Activated CD8-positive, alpha-beta memory T cell treated with anti-CD3 and anti-CD28 coated beads for 1 hour (primary cell): ENCODE data around the gene CCDC88C.
A peak's percentile ranks its signal among the peaks of the same experiment; 100 is the strongest.

Source experiments
- DNase-seq, 2 donors: peaks; one replicate each; pipeline ENCODE4 v3.0.0-alpha.2; 2020; ENCODE audit warnings: low read depth in 1 of 2; ENCODE audit errors: extremely low read depth in 1 of 2

Gene CCDC88C

DNA sequence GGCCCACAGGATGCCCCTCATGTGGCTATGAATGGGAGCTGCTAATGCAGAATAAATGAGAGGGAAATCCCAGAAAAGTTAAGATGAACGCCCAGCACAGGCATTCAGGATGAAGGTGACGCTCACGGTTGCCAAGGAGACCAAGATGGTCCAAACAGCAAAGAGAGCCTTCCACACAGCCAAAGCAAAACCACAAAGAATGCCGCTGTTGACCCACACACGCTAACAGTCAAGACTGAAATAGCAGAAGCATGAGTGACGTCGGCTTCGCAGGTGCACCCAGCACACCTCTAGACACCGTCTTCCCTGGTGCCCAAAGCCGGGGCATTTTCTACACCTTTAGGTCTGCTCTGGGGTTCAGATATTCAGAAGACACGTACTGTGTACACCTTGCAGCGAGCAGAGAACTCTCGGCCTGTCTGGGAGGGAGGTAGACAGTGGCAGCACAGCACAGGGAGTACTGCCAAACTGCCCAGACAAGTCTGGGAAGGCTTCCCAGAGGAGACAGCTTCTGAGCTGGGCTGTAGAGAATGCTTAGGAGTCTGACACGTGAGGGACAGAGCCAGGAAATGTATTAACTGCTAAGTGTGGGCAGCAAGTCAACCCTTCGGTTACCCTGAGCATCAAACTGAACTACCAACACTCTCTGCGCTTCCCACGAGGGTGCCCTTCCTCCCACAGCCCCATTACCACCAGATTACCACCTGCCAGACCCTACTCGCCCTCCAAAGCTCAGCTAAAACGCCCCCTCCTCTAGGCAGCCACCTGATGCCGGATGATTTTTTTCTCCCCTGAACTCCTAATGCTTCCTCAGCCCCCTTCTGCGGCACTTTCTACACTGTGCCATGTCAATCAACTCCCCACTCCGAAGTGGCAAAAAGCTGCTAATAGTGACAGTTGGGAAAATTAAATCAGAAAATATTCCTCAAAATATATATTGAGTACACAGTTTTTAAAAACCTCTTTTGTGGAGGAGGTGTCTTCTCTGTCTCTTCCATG, 50.1 kb downstream of the CCDC88C start:
- peak; percentile 25 to 67 for DNase-seq

DNA sequence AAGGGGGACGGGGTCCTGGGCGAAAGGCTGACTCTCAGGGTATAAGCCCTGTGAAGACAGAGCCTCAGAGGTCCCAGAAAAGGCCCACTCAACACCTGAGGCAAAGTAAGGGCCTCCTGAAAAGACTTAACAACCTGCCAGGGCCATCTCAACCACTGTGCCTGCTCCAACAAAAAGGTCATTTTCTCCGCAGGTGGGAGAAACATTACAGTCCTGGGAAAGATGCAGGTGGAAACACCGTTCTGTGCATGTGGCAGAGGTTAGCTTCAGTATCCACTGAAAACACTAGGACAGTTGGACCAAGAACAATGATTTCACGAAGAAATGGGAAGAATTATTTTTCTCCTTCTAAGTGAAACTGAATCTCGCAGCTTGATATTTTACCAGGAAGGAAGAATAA, 50.9 kb downstream of the CCDC88C start:
- no peak for DNase-seq

DNA sequence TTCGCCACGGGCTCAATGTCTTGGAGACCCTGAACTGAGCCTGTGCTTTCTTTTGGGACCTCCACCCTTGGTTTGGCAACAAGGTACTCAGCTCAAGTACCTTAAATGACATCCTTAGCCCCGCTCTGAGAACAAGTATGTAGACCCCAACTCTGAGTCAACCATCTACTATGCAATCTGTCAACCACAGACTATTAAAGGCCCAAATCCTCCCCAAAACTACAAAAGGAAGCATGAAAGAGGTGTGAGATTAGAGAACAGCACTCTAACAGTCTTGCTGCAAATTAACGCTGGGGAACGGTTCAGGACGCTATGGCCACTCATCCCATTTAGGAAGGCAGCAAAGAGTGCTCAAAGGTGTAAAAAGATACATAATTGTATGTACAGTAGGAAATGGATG, 52.1 kb downstream of the CCDC88C start:
- no peak for DNase-seq

DNA sequence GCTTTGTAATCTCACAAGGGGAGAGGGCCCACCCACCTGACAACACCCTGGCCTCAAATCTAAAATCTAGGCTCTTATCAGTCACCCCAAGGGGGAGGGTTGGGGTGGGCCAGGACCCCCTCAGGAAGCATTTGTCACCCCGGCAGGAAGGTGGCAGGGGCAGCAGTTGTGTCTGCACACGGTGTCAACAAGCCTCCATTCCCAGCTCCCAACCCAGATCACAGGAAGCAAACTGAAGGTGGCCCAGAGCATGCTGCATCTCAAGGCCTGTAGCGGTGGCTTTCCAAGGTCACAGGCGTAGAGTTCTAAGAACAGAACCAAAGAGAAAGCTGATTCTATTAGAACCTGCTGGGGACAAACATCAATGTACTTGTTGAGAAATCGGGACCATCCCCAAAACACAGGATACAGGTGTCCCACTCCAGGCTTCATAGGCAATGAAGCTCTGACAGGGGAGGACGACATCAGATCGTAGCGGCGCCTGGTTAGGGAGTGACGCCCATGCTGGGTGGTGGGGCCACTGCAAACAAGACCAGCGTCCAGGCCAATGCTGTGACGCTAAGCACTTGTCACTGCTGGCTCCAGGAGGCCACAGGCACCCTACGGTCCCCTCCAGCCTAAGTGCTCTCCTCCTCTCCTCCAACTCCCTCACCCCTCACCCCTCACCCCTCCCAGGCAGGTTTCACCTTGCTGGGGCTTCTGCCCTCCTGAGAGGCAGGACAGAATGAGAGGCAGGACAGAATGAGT, 52.9 kb downstream of the CCDC88C start:
- DNase-seq: no peak

DNA sequence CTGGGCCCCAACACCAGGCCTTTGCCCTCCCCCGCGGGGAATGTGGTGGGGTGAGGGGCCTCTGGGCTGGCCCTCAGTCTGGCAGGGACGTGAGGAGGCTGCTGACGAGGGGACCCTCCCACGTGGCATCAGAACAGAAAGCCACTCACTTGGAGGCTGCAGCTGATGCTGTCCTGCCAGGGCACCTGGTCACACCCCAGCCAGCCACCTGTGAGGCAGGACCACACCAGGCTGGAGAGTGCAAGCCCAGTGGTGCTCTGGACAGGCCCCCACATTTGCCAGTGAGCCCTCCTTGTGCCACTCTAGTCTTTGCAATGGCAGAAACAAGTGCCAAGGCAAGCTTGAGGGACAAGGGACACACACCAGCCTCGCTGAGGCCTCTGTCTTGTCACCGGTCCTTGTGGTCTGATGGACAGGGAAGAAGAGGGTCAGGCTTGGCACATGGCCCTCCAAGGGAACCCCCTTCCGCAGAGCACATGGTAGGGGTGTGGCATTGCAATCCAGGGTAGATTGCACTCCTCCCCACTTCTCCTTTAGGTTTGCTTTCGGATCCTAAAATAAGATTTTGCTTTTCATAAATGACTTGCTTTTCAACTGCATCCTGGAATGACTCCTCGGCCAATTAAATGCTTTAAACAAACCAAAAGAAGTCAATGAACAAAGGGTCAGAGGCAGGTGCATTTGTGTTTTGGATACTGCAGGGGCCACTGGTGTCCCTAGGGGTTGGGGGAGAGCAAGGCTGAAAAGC, 53.7 kb downstream of the CCDC88C start:
- no peak for DNase-seq

DNA sequence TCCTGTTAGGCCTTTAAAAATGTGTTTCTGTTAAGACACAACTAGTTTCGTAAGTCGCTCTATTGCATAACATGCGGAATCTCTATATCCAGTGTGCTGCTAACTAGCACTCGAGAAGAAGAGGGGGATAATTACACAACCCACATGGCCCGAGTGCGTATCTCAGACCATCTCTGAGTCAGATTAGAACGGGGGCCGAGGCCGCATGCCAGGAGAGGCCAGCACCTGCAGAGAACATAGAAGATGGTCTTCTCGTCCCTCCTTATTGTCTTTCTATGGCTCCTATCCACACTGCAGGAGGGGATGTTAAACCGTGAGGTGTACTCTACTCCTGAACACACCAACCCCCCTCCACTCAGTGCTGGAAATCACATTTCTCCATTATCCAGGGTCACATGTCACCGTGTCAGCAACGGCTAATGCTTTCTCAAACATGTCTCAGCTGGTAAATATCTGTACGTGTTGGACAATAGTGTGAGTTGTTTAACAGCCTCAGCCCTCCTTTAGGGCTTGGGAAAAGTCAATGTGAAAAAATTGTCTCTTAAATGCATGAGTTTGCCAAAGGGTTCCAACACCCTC, 56.3 kb downstream of the CCDC88C start:
- DNase-seq: no peak

DNA sequence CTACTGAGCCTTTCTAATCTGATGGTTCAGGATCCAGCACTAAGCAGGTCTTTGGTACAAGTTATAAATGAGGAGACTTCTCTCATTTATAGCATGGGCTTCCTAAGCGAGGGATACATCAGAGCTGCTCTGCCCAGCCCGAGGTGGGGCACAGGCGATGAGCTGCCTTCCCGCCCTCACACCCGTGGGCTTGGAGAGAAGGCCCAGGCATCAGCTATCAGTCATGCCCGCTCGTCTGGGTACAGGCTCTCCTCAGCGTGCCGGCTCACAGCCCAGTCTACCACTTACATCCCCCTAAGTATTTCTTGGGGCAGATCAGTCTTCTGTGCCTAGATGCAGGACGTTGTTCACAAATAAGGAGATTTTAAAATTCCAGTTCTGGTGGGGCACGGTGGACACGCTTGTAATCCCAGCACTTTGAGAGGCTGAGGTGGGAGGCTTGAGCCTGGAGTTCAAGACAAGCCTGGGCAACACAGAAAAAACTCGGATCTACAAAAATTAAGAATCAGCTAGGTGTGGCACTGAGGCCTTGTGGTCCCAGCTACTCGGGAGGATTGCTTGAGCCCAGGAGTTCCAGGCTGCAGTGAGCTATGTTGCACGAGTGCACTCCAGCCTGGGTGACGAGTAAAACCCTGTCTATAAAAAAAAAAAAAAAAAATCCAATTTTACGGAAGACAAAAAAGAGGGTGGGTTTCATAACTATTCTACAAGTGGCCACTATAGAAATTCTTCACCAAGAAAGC, 57.0 kb downstream of the CCDC88C start:
- no peak for DNase-seq

DNA sequence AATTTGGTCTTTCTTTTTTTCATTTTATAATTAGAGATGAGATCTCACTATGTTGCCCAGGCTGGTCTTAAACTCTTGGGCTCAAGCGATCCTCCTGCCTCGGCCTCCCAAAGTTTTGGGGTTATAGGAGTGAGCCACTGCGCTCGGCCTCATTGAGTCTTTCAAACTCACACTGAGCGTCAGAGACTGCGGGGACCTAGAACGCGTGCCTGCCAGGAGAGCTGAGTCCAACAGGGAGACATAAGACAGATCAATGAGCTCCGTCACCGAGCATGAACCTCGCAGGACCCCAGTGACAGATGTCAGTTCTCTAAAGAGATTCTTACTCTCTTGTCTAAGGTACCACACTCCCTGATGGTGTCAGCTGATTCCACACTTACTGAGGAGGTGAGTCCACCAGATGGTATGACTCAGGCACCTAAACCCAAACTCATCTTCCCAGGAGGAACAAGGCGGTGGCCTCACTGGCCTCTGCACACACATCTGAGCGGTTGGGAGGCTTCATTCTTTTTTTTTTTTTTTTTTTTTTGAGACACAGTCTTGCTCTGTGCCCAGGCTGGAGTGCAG, 58.9 kb downstream of the CCDC88C start:
- no peak for DNase-seq

DNA sequence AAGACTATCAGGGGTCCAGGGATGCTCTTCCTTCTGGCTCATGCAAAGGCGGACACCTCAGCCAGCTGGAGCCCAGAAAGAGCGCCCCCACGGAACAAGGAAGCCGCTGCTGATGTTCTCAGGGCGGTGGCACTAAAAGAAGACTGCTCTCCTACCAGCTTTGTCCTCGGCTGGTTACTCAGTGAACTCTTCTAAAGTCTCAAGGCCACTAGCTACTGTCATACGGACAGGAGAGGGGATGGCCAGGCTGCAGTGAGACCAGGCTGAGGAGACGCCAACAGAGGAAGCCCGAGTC, 59.6 kb downstream of the CCDC88C start:
- DNase-seq: no peak

DNA sequence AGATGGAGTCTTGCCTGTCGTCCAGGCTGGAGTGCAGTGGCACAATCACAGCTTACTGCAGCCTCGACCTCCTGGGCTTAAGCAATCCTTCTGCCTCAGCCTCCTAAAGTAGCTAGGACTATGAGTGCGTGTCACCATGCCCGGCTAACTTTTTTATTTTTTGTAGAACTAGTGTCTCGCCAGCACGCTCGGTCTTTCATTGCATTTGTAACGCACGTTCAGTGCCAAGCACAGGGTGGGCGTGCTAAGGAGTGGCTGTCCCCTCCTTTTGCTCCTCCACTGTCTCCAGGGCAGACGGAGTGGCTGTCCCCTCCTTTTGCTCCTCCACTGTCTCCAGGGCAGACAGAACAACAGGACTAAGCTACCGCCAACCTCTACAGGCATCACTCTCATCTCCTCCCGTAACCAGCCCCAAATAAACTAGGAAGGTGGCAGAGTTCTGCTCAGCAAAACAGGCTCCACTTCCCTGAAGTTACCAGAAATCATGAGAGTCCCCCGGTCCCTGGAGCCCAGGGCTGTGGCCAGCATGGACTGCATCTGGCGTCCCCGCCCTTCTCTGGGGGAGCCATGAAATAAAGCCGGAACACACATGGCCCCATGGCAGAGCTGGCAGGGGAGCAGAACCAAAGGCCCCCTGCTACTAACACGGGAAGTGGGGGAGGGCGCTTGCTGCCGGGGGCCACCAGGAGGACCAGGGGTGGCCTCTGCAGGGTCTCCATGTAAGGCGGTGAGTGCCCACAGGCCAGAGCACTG, 60.2 kb downstream of the CCDC88C start:
- no peak for DNase-seq

DNA sequence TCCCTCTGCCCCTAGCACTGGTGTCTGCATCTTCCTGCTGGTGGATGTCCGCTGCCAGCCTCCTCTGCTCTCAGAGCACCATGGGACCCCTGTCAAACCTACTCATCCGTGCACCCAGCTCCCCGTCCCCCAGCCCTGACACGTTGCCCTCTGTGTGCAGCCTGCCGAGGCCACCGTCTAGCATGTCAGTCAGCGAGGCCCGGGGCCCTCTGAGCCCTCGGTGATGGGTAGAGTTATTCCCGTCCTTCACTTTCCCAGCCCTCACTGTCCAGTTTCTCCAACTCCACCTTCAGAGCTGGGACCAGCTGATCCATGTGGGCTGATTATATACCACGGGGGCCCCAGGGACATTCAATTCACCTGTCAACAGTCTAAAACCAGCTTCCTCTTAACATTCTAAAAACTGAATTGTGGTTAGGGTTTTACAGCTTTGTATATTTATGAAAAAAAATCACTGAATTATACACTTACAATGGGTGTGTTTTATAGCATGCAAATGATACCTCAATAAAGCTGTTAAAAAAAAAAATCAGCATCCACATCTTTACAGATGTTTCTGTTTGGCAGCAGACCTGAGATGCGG, 61.3 kb downstream of the CCDC88C start:
- DNase-seq: no peak

DNA sequence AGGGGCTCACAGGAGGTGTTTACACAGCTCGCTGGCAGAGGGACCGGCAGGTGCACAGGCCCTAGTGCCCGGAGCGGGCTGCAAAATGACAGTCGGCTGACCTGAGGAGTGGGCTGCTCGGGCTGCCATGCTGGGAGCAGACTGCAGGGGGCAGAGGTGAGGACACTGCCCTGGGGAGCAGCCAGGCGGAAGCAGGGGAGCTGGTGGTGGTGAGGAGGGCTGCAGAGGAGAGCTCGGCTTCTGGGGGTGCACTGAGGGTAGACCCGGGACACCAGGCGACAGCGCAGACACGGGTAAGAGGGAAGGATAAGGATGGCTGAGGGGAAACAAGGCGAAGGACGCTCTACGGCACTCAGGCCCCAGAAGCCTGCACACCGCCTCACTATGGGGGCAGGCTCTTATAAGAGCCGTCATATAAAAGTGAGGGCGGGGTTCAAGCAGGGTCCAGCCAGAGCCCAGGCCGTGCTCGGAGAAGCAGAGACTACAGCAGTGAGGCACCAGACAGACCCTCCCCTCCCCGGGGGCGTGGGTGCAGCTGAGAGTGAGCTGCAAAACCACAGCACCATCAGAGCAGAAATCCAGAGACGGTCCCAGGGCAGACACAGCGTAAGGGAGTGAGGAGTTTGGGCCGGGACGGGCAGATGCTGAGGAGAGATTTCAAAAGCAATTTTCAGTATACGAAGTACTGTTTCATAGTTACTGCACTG, 62.5 kb downstream of the CCDC88C start:
- no peak for DNase-seq

DNA sequence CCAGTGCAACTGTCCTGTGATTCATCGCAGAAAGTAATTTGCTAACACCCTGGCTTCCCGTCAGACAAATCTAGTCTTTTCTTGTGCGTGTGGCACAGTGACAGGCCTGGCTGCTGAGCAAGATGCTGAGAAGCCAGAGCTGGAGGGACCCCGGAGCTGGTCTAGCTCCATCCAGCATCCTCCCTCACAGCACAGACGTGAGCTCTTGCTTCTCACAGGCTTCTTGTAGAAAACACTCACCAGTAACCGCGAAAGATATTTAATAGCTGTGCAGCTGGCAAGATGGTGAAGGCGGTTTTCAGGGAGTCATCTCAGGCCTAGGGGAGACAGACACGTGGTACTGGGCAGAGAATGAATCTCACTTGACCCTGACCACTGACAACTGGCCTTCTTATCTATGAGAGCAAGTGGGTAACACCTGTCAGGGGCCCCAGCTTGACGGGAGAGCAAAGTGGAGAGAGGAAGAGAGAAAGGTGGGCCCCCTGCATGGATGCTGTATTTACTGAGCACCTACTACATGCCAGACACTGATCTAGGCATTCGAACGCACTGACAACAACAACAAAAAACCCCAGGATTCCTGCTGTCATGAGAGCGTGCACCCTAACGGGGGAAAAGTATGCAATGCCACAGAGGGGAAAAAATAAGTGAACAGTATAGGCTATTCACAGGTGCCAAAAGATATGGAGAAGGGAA, 63.3 kb downstream of the CCDC88C start:
- DNase-seq: no peak

DNA sequence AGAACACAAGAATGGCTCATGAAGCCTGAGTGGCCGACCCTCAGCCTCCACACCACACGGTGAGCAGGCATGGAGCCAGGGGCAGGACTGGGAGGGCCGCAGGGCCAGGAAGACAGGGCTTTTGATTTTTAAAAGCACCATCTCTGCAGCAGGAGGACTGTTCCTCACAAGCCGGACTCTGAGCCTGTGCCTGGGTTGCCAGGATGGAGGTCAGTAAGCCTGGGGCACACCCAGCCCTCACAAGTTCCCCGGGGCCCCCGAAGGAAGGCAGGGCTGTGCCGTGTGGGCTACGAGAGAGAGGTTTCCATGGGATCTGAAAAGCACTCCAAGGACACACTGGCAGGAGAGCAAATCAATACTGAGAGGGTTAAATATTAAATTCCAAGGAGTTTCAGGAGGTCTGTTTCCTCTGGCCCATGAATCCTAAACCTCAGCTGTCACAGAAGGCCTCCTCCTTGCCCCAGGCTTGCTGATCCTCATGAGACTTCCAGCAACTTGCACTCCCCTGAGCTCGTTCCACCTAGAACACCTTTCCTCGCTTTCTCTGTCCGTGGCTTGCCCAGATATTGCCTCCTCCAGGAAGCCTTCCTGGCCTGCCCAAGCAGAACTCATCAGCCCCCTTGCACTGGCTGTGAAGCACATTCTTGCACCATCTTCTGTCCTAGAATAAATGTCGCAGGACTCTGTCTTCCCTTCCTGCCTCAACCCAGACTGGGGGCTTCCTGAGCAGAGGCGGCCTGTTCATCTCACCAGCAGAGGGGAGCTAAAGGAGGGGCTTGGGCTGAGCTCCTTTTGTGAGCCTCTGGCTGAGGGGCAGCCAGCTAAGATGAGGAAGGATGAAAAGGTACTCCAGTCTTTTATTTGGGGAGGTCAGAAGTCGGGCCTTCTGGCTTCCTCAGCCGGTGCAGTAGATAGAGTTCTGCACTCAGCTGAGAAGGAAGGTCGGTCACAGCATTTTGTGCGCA, 64.6 kb downstream of the CCDC88C start:
- no peak for DNase-seq

DNA sequence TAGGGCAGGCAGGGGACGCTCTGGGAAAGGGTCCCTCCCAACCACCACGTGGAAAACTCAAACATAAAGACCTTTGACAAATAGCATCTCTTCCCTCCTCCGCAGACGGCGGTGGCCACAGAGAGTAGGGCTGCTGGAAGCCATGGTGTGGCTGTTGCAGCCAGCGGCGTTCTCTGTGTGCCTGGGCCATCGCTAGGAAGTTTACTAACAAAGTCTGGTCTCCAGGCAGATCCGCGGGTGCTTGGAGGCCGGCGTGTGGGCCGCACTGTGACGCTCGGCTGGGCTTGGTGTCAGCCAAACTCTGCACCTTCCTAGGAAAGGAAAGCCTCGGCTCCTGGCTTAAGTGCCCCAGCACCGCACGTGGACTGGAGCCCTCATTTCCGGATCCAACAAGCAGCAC, 65.6 kb downstream of the CCDC88C start:
- DNase-seq: no peak

DNA sequence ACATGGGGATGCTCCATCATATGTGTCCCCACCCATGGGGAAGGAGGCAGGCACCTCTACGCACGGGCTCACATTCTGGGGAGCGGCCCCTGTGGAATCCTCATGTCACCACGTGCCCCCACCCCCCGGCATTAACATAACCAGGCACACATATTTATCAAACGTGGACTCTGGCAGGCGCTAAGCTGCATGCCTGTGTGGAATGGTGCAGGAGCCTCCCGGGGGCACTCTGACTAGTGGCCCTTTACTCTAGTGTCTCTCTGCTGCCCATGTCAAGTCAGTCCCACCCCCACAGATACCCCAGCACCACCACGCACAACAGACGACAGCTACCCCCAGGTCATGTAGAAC, 66.1 kb downstream of the CCDC88C start:
- no peak for DNase-seq
